Measurements from ENCODE around the gene MSANTD3. TPM values are rescaled to one million over a fixed set of nuclear protein-coding genes. Genes with fewer than 3 reads are reported as not detected.
"Not testable (repeated sequence)": the region's sequence is repeated elsewhere in the genome, so short reads cannot be mapped to it uniquely, and the experiment has no call there.

Gene MSANTD3
- 10 to 100 TPM; 15.2 to 59.4 (median 32.6) TPM for total RNA-seq
- 10 to 100 TPM; 17.4 to 25.6 (median 25.2) TPM for polyA plus RNA-seq
- long read RNA-seq, donor 1, transcript MSANTD3-203 (3 exons, 1,362 nt): major isoform, 23 of 29 reads
- long read RNA-seq, donor 1, partial matches to known transcripts: 0 of 29 reads
- long read RNA-seq, donor 1, other reads (novel, unspliced or antisense): 4 of 29 reads
- long read RNA-seq, donor 2, transcript MSANTD3-203 (3 exons, 1,362 nt): major isoform, 22 of 32 reads
- long read RNA-seq, donor 2, partial matches to known transcripts: 4 of 32 reads
- long read RNA-seq, donor 2, other reads (novel, unspliced or antisense): 5 of 32 reads

DNA sequence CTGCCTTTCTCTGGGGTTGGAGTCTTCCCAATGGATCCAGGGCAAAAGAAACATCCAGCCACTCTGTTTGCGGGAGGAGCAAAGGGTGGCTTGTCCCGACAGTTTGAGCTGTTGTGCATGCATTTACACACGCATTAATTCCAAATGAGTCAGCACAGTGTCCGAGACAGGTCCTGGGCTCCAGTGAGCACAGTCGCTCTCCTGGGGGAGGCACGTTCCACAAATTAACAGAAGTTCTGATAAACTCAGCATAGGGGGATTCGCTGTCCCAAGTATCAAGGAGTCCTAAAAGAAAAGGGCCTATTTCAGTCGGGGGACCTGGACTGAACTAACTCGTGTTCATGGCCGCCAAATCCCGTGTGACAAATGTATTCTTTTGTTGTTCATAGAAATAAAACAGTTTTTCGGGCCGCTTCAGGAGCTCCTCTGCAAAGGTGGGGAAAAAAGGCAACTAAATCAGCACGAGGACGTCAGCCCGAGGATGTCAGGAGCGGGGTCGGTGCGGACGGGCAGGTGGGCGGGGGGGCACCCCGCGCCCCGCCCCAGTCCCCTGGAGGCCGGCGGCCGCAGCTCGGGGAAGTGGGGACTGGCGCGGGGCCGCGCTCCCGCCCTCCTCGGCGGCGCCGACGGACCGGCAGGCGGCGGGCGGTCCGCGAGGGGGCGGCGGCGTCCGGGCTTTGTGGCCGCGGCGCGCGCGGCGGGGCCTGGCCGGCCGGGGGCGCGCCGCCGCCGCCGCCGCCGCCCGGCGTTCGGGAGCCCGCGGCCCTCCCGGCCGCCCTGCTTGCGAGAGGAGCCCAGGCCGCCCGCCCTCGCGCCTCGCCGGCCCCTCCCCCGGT is at the start of gene MSANTD3:
TSS of gene MSANTD3 (plus strand) at position 614 of the 836 bp plus-strand sequence. CDS start 14,796 bp downstream, outside the sequence.
- Histone ChIP-seq H3K9me3 (no peaks in the 10 kb centered on the region), H3K27ac (peak within 1 kb of the TSS; percentile 91), H3K4me3 (peak within 1 kb of the TSS; percentile 92), H3K27me3 (ENCODE audit: insufficient read depth in 3 of 3, low read length in 2 of 3) (no peaks in the 10 kb centered on the region), H3K4me1 (peaks cover 35% of the 10 kb centered on the region), H3K36me3 (ENCODE audit: insufficient read depth in 1 of 2, low read depth in 1 of 2) (no peaks in the 10 kb centered on the region)
- ATAC-seq: peak; percentile 77 to 90 (median 84)
- intact Hi-C loops (cut with DNase I): loop anchor here in 1 of 2 donors (5.0 kb wide), 3 partner anchors 46 to 171 kb away; partner anchors contain the start of genes TEX10 and TMEFF1
- peak; percentile 69 to 81 for DNase-seq
- TF ChIP-seq, protein P1, sequence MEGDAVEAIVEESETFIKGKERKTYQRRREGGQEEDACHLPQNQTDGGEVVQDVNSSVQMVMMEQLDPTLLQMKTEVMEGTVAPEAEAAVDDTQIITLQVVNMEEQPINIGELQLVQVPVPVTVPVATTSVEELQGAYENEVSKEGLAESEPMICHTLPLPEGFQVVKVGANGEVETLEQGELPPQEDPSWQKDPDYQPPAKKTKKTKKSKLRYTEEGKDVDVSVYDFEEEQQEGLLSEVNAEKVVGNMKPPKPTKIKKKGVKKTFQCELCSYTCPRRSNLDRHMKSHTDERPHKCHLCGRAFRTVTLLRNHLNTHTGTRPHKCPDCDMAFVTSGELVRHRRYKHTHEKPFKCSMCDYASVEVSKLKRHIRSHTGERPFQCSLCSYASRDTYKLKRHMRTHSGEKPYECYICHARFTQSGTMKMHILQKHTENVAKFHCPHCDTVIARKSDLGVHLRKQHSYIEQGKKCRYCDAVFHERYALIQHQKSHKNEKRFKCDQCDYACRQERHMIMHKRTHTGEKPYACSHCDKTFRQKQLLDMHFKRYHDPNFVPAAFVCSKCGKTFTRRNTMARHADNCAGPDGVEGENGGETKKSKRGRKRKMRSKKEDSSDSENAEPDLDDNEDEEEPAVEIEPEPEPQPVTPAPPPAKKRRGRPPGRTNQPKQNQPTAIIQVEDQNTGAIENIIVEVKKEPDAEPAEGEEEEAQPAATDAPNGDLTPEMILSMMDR (IDR thresholded peaks at IDR 0.05): peak; percentile 32
- WGBS, 3 donors: 0 to 2% (median 1%) methylated on average over 20 to 78 of the region's 80 CpGs

GRCh38 chr9:100379862-100380261 is 47.1 kb upstream of the MSANTD3 start:
- WGBS, 3 donors: 80 to 92% (median 86%) methylated on average over 4 of the region's 4 CpGs
- H3K27ac ChIP-seq: no peak overlapping the region
- intact Hi-C loops (cut with DNase I): no loop called here
- no peak overlapping the region for H3K4me3 ChIP-seq
- H3K27me3 ChIP-seq (ENCODE audit: insufficient read depth in 3 of 3, low read length in 2 of 3): no peaks in the 10 kb centered on the region
- TF ChIP-seq, protein P1 (IDR thresholded peaks at IDR 0.05): no peak
- no peaks in the 10 kb centered on the region for H3K4me1 ChIP-seq
- no peak for DNase-seq
- H3K9me3 ChIP-seq: peaks cover 15% of the 10 kb centered on the region
- ATAC-seq: no peak
- no peaks in the 10 kb centered on the region for H3K36me3 ChIP-seq (ENCODE audit: insufficient read depth in 1 of 2, low read depth in 1 of 2)

DNA sequence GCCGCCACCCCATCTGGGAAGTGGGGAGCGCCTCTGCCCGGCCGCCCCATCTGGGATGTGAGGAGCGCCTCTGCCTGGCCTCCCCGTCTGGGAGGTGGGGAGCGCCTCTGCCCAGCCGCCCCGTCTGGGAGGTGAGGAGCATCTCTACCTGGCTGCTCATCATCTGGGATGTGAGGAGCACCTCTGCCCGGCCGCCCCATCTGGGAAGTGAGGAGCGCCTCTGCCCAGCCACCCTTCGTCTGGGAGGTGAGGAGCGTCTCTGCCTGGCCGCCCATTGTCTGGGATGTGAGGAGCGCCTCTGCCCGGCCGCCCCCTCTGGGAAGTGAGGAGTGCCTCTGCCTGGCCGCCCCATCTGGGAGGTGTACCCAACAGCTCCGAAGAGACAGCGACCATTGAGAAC is 34.0 kb upstream of the MSANTD3 start:
- H3K9me3 ChIP-seq; H3K27me3 ChIP-seq (ENCODE audit: insufficient read depth in 3 of 3, low read length in 2 of 3); H3K4me1 ChIP-seq; H3K27ac ChIP-seq; H3K4me3 ChIP-seq; ATAC-seq; intact Hi-C loops (cut with DNase I); H3K36me3 ChIP-seq (ENCODE audit: insufficient read depth in 1 of 2, low read depth in 1 of 2); DNase-seq: not testable (repeated sequence)
- WGBS, 3 donors: 95 to 98% (median 98%) methylated on average over 21 of the region's 21 CpGs

- ATAC-seq (no peak), DNase-seq (no peak)
- Histone ChIP-seq H3K4me1 (no peaks in the 10 kb centered on the region), H3K27ac (no peak overlapping the region), H3K27me3 (ENCODE audit: insufficient read depth in 3 of 3, low read length in 2 of 3) (no peaks in the 10 kb centered on the region), H3K9me3 (no peaks in the 10 kb centered on the region), H3K36me3 (ENCODE audit: insufficient read depth in 1 of 2, low read depth in 1 of 2) (no peaks in the 10 kb centered on the region), H3K4me3 (no peak overlapping the region)
- intact Hi-C loops (cut with DNase I): no loop called here
- TF ChIP-seq, protein P1 (IDR thresholded peaks at IDR 0.05): no peak
Observed at GRCh38 chr9:100394032-100394695, 32.8 kb upstream of the MSANTD3 start.

- TF ChIP-seq, protein P1 (IDR thresholded peaks at IDR 0.05): no peak
- no peak for ATAC-seq
- H3K4me3 ChIP-seq: no peak overlapping the region
- DNase-seq: no peak
- no peaks in the 10 kb centered on the region for H3K4me1 ChIP-seq
- no peak overlapping the region for H3K27ac ChIP-seq
- no peaks in the 10 kb centered on the region for H3K27me3 ChIP-seq (ENCODE audit: insufficient read depth in 3 of 3, low read length in 2 of 3)
- WGBS, 3 donors: 75 to 88% (median 87%) methylated on average over 2 of the region's 2 CpGs
- intact Hi-C loops (cut with DNase I): no loop called here
- no peaks in the 10 kb centered on the region for H3K36me3 ChIP-seq (ENCODE audit: insufficient read depth in 1 of 2, low read depth in 1 of 2)
- H3K9me3 ChIP-seq: no peaks in the 10 kb centered on the region
Observed at GRCh38 chr9:100394816-100395215, 32.1 kb upstream of the MSANTD3 start.
